Transverse colon (tissue), 4 donors: ENCODE measurements around the gene SGCG. TPM values are rescaled to one million over a fixed set of nuclear protein-coding genes. Genes with fewer than 3 reads are reported as not detected.
"Not testable (repeated sequence)": the region's sequence is repeated elsewhere in the genome, so short reads cannot be mapped to it uniquely, and the experiment has no call there.

Experiments
- DNase-seq: peaks from one replicate; pipeline ENCODE4 v3.0.0-alpha.2; 2019
- H3K27ac ChIP-seq, 4 donors: fragments of 200-600 bp; sonication (generic); 2 replicates each; pipeline ENCODE4 v1.5.1; 2016 to 2018; ENCODE audit warnings: inconsistent platforms in 4 of 4
- H3K27me3 ChIP-seq: fragments of 200-600 bp; sonication (generic); 2 replicates; pipeline ENCODE4 v1.5.1; 2017; ENCODE audit warnings: inconsistent platforms
- H3K36me3 ChIP-seq, 4 donors: fragments of 200-600 bp; sonication (generic); 2 replicates each; pipeline ENCODE4 v1.5.1; 2017 to 2019; ENCODE audit warnings: inconsistent platforms in 4 of 4
- H3K4me1 ChIP-seq, 4 donors: fragments of 200-600 bp; sonication (generic); 2 replicates each; pipeline ENCODE4 v1.5.1; 2017 to 2020; ENCODE audit warnings: inconsistent platforms in 4 of 4
- H3K4me3 ChIP-seq, 4 donors: fragments of 200-600 bp; sonication (generic); 1 replicate in 1 of 4; 2 replicates in 3 of 4; pipeline versions ENCODE4 v1.5.1 to v1.6.1; 2017 to 2019; ENCODE audit warnings: inconsistent platforms in 4 of 4
- H3K9me3 ChIP-seq, 2 donors: fragments of 200-600 bp; sonication (generic); 2 replicates each; pipeline ENCODE4 v1.5.1; 2017 to 2019; ENCODE audit warnings: inconsistent platforms in 2 of 2
- EP300 ChIP-seq: sonication (generic); formaldehyde crosslinking; IDR thresholded peaks from one replicate; pipeline ENCODE4 v1.6.1; 2017; ENCODE audit warnings: antibody characterized with exemption, low read depth
- POLR2A ChIP-seq: fragments of 450-650 bp; IDR thresholded peaks from one replicate; pipeline ENCODE4 v1.6.1; 2016; ENCODE audit warnings: antibody characterized with exemption, mild to moderate bottlenecking, moderate library complexity
- POLR2AphosphoS5 ChIP-seq, 3 donors: sonication (generic); formaldehyde crosslinking; IDR thresholded peaks; one replicate each; pipeline ENCODE4 v1.6.1; 2016; ENCODE audit warnings: antibody characterized with exemption in 3 of 3
- WGBS, 2 donors: methylation state at CpG; one replicate each; pipeline ENCODE4 v1.1.5; 2018; ENCODE audit warnings: low coverage in 1 of 2; 5-methylcytosine and 5-hydroxymethylcytosine counted together
- in situ Hi-C, 4 donors: fragments of 200-750 bp; cut with MboI; loops; one replicate each; pipeline versions ENCODE4 v1.15.0 to v1.15.1; 2017; ENCODE audit warnings: low sequenced_read_pairs in 3 of 4, low pct_ligation_motif_present in 1 of 4, low pct_unique_long_range_greater_than_20kb in 1 of 4
- intact Hi-C: fragments of 100-400 bp; cut with DNase I; formaldehyde crosslinking; loops from one replicate; pipeline ENCODE4 v1.15.1; 2023; ENCODE audit warnings: low total_unique reads
- total RNA-seq, 4 donors: library from RNA; depleted of rRNA; stranded (reverse); fragments of >200 nt; gene quantifications; one replicate each; pipeline ENCODE4 v1.1.0, GENCODE V29; 2016
- TF ChIP-seq, protein P1 (sequence below), 5 experiments: fragments of 200-600 bp in 3 of 5; fragments of 450-650 bp in 2 of 5; sonication (generic) in 3 of 5; IDR thresholded peaks; 1 replicate in 2 of 5; 2 replicates in 3 of 5; pipeline ENCODE4 v1.5.1; 2016 to 2017; ENCODE audit warnings: antibody characterized with exemption in 5 of 5, inconsistent platforms in 3 of 5, mild to moderate bottlenecking in 2 of 5, moderate library complexity in 1 of 5

The SGCG gene
- not detected for total RNA-seq

GRCh38 chr13:23180711-23181110, at the start of gene SGCG:
SGCG (plus strand) TSS chr13:23180979; CDS start chr13:23203695, 22,716 bp downstream.
- Histone ChIP-seq H3K27ac (no peak within 1 kb of the TSS), H3K4me1 (no peaks in the 10 kb centered on the region), H3K27me3 (no peaks in the 10 kb centered on the region), H3K9me3 (no peaks in the 10 kb centered on the region), H3K36me3 (no peaks in the 10 kb centered on the region), H3K4me3 (no peak within 1 kb of the TSS)
- DNase-seq = no peak
- intact Hi-C loops = no loop called here
- 59 to 66% methylated on average over 6 of the region's 6 CpGs for WGBS, 2 donors
- TF ChIP-seq, protein P1, sequence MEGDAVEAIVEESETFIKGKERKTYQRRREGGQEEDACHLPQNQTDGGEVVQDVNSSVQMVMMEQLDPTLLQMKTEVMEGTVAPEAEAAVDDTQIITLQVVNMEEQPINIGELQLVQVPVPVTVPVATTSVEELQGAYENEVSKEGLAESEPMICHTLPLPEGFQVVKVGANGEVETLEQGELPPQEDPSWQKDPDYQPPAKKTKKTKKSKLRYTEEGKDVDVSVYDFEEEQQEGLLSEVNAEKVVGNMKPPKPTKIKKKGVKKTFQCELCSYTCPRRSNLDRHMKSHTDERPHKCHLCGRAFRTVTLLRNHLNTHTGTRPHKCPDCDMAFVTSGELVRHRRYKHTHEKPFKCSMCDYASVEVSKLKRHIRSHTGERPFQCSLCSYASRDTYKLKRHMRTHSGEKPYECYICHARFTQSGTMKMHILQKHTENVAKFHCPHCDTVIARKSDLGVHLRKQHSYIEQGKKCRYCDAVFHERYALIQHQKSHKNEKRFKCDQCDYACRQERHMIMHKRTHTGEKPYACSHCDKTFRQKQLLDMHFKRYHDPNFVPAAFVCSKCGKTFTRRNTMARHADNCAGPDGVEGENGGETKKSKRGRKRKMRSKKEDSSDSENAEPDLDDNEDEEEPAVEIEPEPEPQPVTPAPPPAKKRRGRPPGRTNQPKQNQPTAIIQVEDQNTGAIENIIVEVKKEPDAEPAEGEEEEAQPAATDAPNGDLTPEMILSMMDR (IDR thresholded peaks at IDR 0.05) = no peak
- TF ChIP-seq POLR2A (no peak), POLR2AphosphoS5 (IDR thresholded peaks at IDR 0.05) (no peak), EP300 (no peak)
- in situ Hi-C loops = no loop called here

GRCh38 chr13:23134542-23134941, 46.2 kb upstream of the SGCG start:
- H3K27me3 ChIP-seq = no peaks in the 10 kb centered on the region
- H3K36me3 ChIP-seq = no peaks in the 10 kb centered on the region
- TF ChIP-seq POLR2AphosphoS5 (IDR thresholded peaks at IDR 0.05) (no peak), EP300 (no peak), POLR2A (no peak)
- TF ChIP-seq, protein P1 (IDR thresholded peaks at IDR 0.05) = no peak
- H3K4me1 ChIP-seq = no peaks in the 10 kb centered on the region
- 83% methylated on average over 4 of the region's 5 CpGs; no CpG with 5 or more reads in 1 of the 2 donors for WGBS, 2 donors
- in situ Hi-C loops (no loop called here), intact Hi-C loops (no loop called here)
- H3K27ac ChIP-seq = no peak overlapping the region
- H3K4me3 ChIP-seq = no peak overlapping the region
- H3K9me3 ChIP-seq = no peaks in the 10 kb centered on the region
- no peak for DNase-seq

GRCh38 chr13:23140492-23140891, 40.3 kb upstream of the SGCG start:
- 55 to 70% methylated on average over 2 of the region's 2 CpGs for WGBS, 2 donors
- in situ Hi-C loops = no loop called here

DNA sequence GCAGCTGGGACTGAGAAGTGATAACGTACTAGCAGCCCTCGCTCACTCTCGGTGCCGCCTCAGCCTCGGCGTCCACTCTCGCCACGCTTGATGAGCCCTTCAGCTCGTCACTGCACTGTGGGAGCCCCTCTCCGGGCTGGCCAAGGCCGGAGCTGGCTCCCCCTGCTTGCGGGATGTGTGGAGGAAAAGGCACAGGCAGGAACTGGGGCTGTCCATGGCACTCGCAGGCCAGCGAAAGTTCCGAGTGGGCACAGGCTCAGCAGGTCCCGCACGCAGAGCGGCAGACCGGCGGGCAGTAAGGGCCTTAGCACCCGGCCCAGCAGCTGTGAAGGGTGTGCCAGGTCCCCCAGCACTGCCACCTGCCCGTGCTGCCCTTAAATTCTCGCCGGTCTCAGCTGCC, 38.8 kb upstream of the SGCG start:
- Histone ChIP-seq H3K4me1 (no peaks in the 10 kb centered on the region), H3K9me3 (no peaks in the 10 kb centered on the region), H3K4me3 (no peak overlapping the region), H3K27ac (no peak overlapping the region), H3K27me3 (no peaks in the 10 kb centered on the region), H3K36me3 (no peaks in the 10 kb centered on the region)
- WGBS, 2 donors = 94% methylated on average over 24 of the region's 24 CpGs; no CpG with 5 or more reads in 1 of the 2 donors
- TF ChIP-seq EP300 (no peak), POLR2AphosphoS5 (IDR thresholded peaks at IDR 0.05) (no peak)
- TF ChIP-seq, protein P1 (IDR thresholded peaks at IDR 0.05) = no peak
- no peak for DNase-seq
- intact Hi-C loops = no loop called here
- in situ Hi-C loops = no loop called here

More at GRCh38 chr13:23140492-23140891, 40.3 kb upstream of the SGCG start:
- TF ChIP-seq POLR2AphosphoS5 (IDR thresholded peaks at IDR 0.05) (no peak), POLR2A (no peak), EP300 (no peak)
- TF ChIP-seq, protein P1 (IDR thresholded peaks at IDR 0.05) = no peak
- H3K27me3 ChIP-seq = no peaks in the 10 kb centered on the region
- no peak overlapping the region for H3K4me3 ChIP-seq
- H3K9me3 ChIP-seq = no peaks in the 10 kb centered on the region
- no peaks in the 10 kb centered on the region for H3K4me1 ChIP-seq
- DNase-seq = no peak
- H3K36me3 ChIP-seq = no peaks in the 10 kb centered on the region
- no peak overlapping the region for H3K27ac ChIP-seq
- intact Hi-C loops = no loop called here

DNA sequence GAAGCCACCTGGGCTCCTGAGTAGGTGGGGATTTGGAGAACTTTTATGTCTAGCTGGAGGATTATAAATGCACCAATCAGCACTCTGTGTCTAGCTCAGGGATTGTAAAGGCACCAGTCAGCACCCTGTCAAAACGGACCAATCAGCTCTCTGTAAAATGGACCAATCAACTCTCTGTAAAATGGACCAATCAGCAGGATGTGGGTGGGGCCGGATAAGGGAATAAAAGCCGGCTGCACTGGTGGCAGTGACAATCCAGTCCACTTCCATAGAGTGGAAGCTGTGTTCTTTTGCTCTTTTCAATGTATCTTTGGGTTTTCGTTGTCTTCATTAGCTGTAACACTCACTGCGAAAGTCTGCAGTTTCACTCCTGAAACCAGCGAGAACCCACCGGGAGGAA, 38.2 kb upstream of the SGCG start:
- H3K9me3 ChIP-seq, in situ Hi-C loops, H3K4me1 ChIP-seq, DNase-seq, H3K27me3 ChIP-seq, H3K27ac ChIP-seq, H3K4me3 ChIP-seq, intact Hi-C loops, H3K36me3 ChIP-seq: not testable (repeated sequence)
- 83% methylated on average over 7 of the region's 7 CpGs; no CpG with 5 or more reads in 1 of the 2 donors for WGBS, 2 donors
